ENCODE results near the gene APAF1. TPM values are rescaled to one million over a fixed set of nuclear protein-coding genes. Genes with fewer than 3 reads are reported as not detected.

The APAF1 gene
- polyA plus RNA-seq, 1 experiment = 6.0 TPM

DNA sequence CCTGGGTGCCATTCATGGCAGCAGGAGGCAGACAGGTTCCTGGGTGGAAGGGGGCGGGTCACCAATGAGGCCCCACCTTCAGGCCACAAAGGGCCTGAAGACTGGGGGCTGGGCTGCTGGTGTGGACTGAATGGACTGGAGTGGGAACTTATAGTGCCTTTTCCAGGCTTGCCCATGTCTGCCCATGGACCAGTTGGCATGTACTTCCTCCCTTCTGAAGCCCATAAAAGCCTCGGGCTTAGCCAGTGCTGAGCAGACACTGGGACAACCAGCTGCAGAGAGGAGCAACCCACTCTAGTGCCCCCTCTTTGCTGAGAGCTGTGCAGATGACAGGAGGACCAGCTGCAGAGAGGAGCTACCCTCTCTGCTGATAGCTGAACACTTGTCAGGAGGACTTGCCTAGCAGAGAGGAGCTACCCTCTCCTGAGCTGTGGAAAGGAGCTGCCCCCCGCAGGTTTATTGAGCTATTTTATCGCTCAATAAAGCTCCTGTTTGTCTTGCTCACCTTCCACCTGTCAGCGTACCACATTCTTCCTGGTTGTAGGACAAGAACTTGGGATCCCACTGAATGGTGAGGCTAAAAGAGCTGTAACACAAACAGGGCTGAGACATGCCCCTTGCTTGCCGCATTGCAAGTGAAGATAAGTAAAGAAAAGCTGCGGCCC, 34.0 kb downstream of the APAF1 start:
- ChIA-PET CTCF (interaction anchor here (1.4 kb wide), 1 partner anchor 20 kb away, joined by 4 read pairs; no protein-coding TSS in a partner anchor), POLR2A (no interaction called here)
- no peak for DNase-seq (ENCODE audit: low read depth)
- TF ChIP-seq, protein P1, sequence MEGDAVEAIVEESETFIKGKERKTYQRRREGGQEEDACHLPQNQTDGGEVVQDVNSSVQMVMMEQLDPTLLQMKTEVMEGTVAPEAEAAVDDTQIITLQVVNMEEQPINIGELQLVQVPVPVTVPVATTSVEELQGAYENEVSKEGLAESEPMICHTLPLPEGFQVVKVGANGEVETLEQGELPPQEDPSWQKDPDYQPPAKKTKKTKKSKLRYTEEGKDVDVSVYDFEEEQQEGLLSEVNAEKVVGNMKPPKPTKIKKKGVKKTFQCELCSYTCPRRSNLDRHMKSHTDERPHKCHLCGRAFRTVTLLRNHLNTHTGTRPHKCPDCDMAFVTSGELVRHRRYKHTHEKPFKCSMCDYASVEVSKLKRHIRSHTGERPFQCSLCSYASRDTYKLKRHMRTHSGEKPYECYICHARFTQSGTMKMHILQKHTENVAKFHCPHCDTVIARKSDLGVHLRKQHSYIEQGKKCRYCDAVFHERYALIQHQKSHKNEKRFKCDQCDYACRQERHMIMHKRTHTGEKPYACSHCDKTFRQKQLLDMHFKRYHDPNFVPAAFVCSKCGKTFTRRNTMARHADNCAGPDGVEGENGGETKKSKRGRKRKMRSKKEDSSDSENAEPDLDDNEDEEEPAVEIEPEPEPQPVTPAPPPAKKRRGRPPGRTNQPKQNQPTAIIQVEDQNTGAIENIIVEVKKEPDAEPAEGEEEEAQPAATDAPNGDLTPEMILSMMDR (IDR thresholded peaks at IDR 0.05; ENCODE audit: insufficient read depth, low read depth, low read length) = no peak
- no peak overlapping the region for H3K4me3 ChIP-seq (ENCODE audit: low read depth, low read length)
- H3K36me3 ChIP-seq (ENCODE audit: control insufficient read depth, insufficient read depth, low read length) = peaks cover 10% of the 10 kb centered on the region
- no peaks in the 10 kb centered on the region for H3K27me3 ChIP-seq (ENCODE audit: control insufficient read depth, insufficient read depth, low read length)

GRCh38 chr12:98679611-98680005, 34.5 kb downstream of the APAF1 start:
- ChIA-PET POLR2A (no interaction called here), CTCF (interaction anchor here (0.6 to 1.4 kb wide), 3 partner anchors 11 to 28 kb away, joined by 3 to 4 read pairs (median 3); no protein-coding TSS in a partner anchor)
- Histone ChIP-seq H3K27me3 (ENCODE audit: control insufficient read depth, insufficient read depth, low read length) (no peaks in the 10 kb centered on the region), H3K36me3 (ENCODE audit: control insufficient read depth, insufficient read depth, low read length) (peaks cover 10% of the 10 kb centered on the region), H3K4me3 (ENCODE audit: low read depth, low read length) (no peak overlapping the region)
- TF ChIP-seq, protein P1 (IDR thresholded peaks at IDR 0.05; ENCODE audit: insufficient read depth, low read depth, low read length) = no peak
- DNase-seq (ENCODE audit: low read depth) = no peak

- Histone ChIP-seq H3K36me3 (ENCODE audit: control insufficient read depth, insufficient read depth, low read length) (peaks cover 8% of the 10 kb centered on the region), H3K4me3 (ENCODE audit: low read depth, low read length) (no peak overlapping the region), H3K27me3 (ENCODE audit: control insufficient read depth, insufficient read depth, low read length) (no peaks in the 10 kb centered on the region)
- TF ChIP-seq, protein P1 (IDR thresholded peaks at IDR 0.05; ENCODE audit: insufficient read depth, low read depth, low read length) = no peak
- ChIA-PET POLR2A (no interaction called here), CTCF (interaction anchor here (1.0 to 1.6 kb wide), 2 partner anchors 15 to 30 kb away, joined by 4 to 5 read pairs; no protein-coding TSS in a partner anchor)
- DNase-seq (ENCODE audit: low read depth) = no peak
Observed at GRCh38 chr12:98684199-98684598, 39.1 kb downstream of the APAF1 start.

DNA sequence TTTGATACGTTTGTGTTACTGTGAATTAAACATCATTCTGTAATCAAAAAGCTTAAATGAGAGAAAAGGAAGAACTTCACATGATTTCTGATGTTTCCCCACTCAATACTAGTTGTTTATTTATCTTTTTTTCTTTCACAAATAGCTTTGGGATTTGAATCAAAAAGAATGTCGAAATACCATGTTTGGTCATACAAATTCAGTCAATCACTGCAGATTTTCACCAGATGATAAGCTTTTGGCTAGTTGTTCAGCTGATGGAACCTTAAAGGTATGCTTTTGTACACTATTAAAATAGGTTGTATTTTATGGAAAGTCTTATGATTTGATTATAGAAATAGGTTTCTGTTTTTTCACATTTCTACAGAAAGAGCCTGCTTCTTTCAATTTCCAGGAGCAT, 41.5 kb downstream of the APAF1 start:
- TF ChIP-seq, protein P1 (IDR thresholded peaks at IDR 0.05; ENCODE audit: insufficient read depth, low read depth, low read length) = no peak
- Histone ChIP-seq H3K4me3 (ENCODE audit: low read depth, low read length) (no peak overlapping the region), H3K27me3 (ENCODE audit: control insufficient read depth, insufficient read depth, low read length) (no peaks in the 10 kb centered on the region), H3K36me3 (ENCODE audit: control insufficient read depth, insufficient read depth, low read length) (peaks cover 8% of the 10 kb centered on the region)
- ChIA-PET POLR2A (interaction anchor here (0.6 kb wide), 1 partner anchor 55 kb away, joined by 16 read pairs; no protein-coding TSS in a partner anchor), CTCF (no interaction called here)
- no peak for DNase-seq (ENCODE audit: low read depth)

DNA sequence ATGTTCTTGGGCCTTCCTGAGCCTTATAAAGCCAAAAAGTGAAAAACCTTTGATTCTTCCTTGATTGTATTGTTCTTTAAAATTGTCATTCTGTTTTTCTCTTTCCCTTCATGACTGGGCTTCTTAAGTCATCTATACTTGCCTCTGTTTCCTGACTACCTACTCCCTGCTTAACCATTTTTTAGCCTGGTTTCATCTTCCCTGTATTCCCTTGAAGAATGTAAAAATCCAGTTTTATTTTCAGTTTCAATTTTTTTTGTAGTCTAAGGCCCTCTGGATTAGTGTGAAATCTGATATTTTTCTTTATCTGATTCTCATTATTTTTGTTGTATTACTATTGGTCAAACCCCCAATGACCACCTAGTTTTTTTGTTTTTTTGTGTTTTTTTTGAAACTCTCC, 46.3 kb downstream of the APAF1 start:
- TF ChIP-seq, protein P1 (IDR thresholded peaks at IDR 0.05; ENCODE audit: insufficient read depth, low read depth, low read length) = no peak
- Histone ChIP-seq H3K27me3 (ENCODE audit: control insufficient read depth, insufficient read depth, low read length) (no peaks in the 10 kb centered on the region), H3K36me3 (ENCODE audit: control insufficient read depth, insufficient read depth, low read length) (peaks cover 7% of the 10 kb centered on the region), H3K4me3 (ENCODE audit: low read depth, low read length) (no peak overlapping the region)
- ChIA-PET CTCF (interaction anchor here (1.1 to 1.8 kb wide), 2 partner anchors 248 to 308 kb away, joined by 3 to 5 read pairs; no protein-coding TSS in a partner anchor), POLR2A (no interaction called here)
- DNase-seq (ENCODE audit: low read depth) = no peak
